Smooth muscle cell (in vitro differentiated cells): Measurements from ENCODE around the gene TRIM39. TPM values are rescaled to one million over a fixed set of nuclear protein-coding genes. Genes with fewer than 3 reads are reported as not detected.
A peak's percentile ranks its signal among the peaks of the same experiment; 100 is the strongest.
"Not testable (repeated sequence)": the region's sequence is repeated elsewhere in the genome, so short reads cannot be mapped to it uniquely, and the experiment has no call there.

Source experiments
- DNase-seq: peaks from one replicate; lab custom pipeline; 2025; ENCODE audit not compliant: unreplicated experiment; lab: John Stamatoyannopoulos, UW
- H2AFZ ChIP-seq: fragments of 200-600 bp; sonication (generic); 2 replicates; pipeline ENCODE4 v1.6.0; 2016; ENCODE audit warnings: antibody characterized with exemption, low read depth, mild to moderate bottlenecking
- H3F3A ChIP-seq: fragments of 200-600 bp; sonication (generic); 2 replicates; pipeline ENCODE4 v1.6.0; 2017; ENCODE audit warnings: antibody characterized with exemption, low read depth
- H3K27ac ChIP-seq: fragments of 200-600 bp; sonication (generic); 2 replicates; pipeline ENCODE4 v1.5.1; 2016; ENCODE audit warnings: low read depth, mild to moderate bottlenecking
- H3K27me3 ChIP-seq: fragments of 200-600 bp; sonication (generic); 2 replicates; pipeline ENCODE4 v1.6.1; 2016; ENCODE audit warnings: low read depth, mild to moderate bottlenecking
- H3K36me3 ChIP-seq: fragments of 200-600 bp; sonication (generic); 2 replicates; pipeline ENCODE4 v1.5.1; 2016; ENCODE audit warnings: low read depth
- H3K4me1 ChIP-seq: fragments of 200-600 bp; sonication (generic); 2 replicates; pipeline ENCODE4 v1.5.1; 2016; ENCODE audit warnings: low read depth
- H3K4me2 ChIP-seq: fragments of 200-600 bp; sonication (generic); 2 replicates; pipeline ENCODE4 v1.6.0; 2016; ENCODE audit warnings: mild to moderate bottlenecking
- H3K4me3 ChIP-seq: fragments of 200-600 bp; sonication (generic); 2 replicates; pipeline ENCODE4 v1.5.1; 2016; ENCODE audit warnings: mild to moderate bottlenecking
- H3K79me2 ChIP-seq: fragments of 200-600 bp; sonication (generic); 2 replicates; pipeline ENCODE4 v1.6.0; 2016; ENCODE audit warnings: low read depth, mild to moderate bottlenecking
- H3K9ac ChIP-seq: fragments of 200-600 bp; sonication (generic); 2 replicates; pipeline ENCODE4 v1.6.0; 2016; ENCODE audit warnings: low read depth
- H3K9me3 ChIP-seq: fragments of 200-600 bp; sonication (generic); replicated peaks from 2 replicates; pipeline ENCODE4 v1.5.1; 2016; ENCODE audit warnings: low read depth
- H4K20me1 ChIP-seq: fragments of 200-600 bp; sonication (generic); 2 replicates; pipeline ENCODE4 v1.6.0; 2016; ENCODE audit warnings: low read depth
- WGBS: methylation state at CpG from one replicate; pipeline ENCODE4 v1.1.7; 2016; ENCODE audit warnings: low lambda C conversion rate; 5-methylcytosine and 5-hydroxymethylcytosine counted together
- polyA plus RNA-seq: library from polyadenylated mRNA; unstranded; fragments of >200 nt; fragmentation: Nextera tagmentation; extraction: Ambion mirVana; gene quantifications from 2 replicates; pipeline ENCODE4 v1.2.1, GENCODE V29; 2016
- total RNA-seq: library from RNA; depleted of rRNA; stranded (reverse); fragments of >200 nt; gene quantifications from 2 replicates; pipeline ENCODE4 v1.2.3, GENCODE V29; 2014
- TF ChIP-seq, protein P1 (sequence below): fragments of 200-600 bp; sonication (generic); IDR thresholded peaks from 2 replicates; pipeline ENCODE4 v1.5.1; 2017; ENCODE audit warnings: borderline replicate concordance, mild to moderate bottlenecking, antibody characterized with exemption; ENCODE audit not compliant: insufficient read depth, poor library complexity, severe bottlenecking

TRIM39 gene
- 21.9 and 22.6 TPM in 2 replicates for total RNA-seq
- polyA plus RNA-seq: 12.4 and 14.5 TPM in 2 replicates

DNA sequence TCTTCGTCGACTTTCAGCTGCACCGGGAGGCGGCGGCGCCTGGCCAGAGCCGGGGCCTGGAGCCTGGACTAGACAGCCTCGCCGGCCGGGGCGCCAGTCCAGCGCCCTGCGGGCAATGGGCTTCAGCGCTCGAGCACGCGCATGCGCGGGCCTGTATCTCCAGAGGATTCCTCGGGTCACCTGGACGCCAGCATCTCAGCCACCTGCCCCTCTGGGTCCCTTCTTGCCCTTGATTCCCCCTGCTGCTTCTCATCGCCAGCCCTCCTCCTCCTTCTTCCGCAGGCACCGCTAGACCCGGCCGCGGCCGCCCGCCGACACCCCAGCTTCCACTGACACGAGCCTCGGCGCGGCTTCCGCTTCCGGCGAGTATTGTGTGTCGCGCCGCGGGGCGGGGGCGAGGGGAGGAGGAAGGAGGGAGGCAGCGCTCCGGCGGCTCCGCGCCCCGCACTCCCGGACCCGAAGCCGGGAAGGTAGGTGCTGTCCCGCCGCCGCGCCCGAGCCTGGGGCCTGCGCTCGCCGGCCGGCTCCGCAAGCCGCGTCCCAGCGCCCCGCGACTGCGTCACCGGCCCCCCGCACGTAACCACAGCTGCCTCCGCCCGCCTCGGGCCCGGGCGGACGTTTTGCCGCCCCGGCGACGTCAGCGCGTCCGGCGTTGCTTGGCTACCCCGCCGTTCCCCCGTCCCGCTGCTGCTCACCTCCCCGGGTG, at the start of gene TRIM39:
Gene TRIM39 (plus strand): TSS at position 402 of the 706 bp plus-strand sequence. CDS start 2,391 bp downstream, outside the sequence.
- under 1% methylated on average over 83 of the region's 90 CpGs for WGBS
- peak within 1 kb of the TSS; percentile 92 for H3K4me3 ChIP-seq

GRCh38 chr6:30280988-30281387, 45.7 kb upstream of the TRIM39 start:
- not testable (repeated sequence) for H3K9ac ChIP-seq, H3K4me1 ChIP-seq, H3K36me3 ChIP-seq, H4K20me1 ChIP-seq, H3K27ac ChIP-seq, H3K4me2 ChIP-seq, DNase-seq, H2AFZ ChIP-seq, H3K79me2 ChIP-seq, H3K27me3 ChIP-seq, H3K4me3 ChIP-seq, H3F3A ChIP-seq
- 97% methylated on average over 1 of the region's 1 CpG for WGBS
- H3K9me3 ChIP-seq: peaks cover 44% of the 10 kb centered on the region

More for the DNA sequence above, at the start of gene TRIM39:
- Histone ChIP-seq H3K4me1 (peaks cover 36% of the 10 kb centered on the region), H3K36me3 (peaks cover 3% of the 10 kb centered on the region), H4K20me1 (peaks cover 35% of the 10 kb centered on the region), H2AFZ (peak within 1 kb of the TSS; percentile 70), H3K27ac (peak within 1 kb of the TSS; percentile 100), H3K79me2 (peaks cover 41% of the 10 kb centered on the region), H3K9me3 (no peaks in the 10 kb centered on the region), H3K4me2 (peak within 1 kb of the TSS; percentile 98), H3F3A (peaks cover 4% of the 10 kb centered on the region), H3K27me3 (no peaks in the 10 kb centered on the region), H3K9ac (peak within 1 kb of the TSS; percentile 99)
- DNase-seq: peak; percentile 85
- TF ChIP-seq, protein P1, sequence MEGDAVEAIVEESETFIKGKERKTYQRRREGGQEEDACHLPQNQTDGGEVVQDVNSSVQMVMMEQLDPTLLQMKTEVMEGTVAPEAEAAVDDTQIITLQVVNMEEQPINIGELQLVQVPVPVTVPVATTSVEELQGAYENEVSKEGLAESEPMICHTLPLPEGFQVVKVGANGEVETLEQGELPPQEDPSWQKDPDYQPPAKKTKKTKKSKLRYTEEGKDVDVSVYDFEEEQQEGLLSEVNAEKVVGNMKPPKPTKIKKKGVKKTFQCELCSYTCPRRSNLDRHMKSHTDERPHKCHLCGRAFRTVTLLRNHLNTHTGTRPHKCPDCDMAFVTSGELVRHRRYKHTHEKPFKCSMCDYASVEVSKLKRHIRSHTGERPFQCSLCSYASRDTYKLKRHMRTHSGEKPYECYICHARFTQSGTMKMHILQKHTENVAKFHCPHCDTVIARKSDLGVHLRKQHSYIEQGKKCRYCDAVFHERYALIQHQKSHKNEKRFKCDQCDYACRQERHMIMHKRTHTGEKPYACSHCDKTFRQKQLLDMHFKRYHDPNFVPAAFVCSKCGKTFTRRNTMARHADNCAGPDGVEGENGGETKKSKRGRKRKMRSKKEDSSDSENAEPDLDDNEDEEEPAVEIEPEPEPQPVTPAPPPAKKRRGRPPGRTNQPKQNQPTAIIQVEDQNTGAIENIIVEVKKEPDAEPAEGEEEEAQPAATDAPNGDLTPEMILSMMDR: no peak

DNA sequence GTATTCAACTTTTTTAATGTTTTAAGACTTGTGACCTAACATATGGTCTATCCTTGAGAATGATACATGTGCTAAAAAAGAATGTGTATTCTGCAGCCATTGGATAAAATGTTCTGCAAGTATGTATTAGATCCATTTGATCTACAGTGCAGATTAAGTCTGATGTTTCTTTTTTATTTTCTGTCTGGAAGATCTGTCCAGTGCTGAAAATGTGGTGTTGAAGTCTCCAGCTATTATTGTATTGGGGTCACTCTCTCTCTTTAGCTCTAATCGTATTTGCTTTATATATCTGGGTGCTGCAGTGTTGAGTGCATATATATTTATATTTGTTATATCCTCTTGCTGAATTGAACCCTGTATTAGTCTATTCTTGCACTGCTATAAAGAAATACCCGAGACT, 44.2 kb upstream of the TRIM39 start:
- TF ChIP-seq, protein P1: no peak
- no peaks in the 10 kb centered on the region for H4K20me1 ChIP-seq
- H3K27ac ChIP-seq: no peak overlapping the region
- H3K9ac ChIP-seq: no peak overlapping the region
- DNase-seq: no peak
- H3K9me3 ChIP-seq: peaks cover 54% of the 10 kb centered on the region
- no peaks in the 10 kb centered on the region for H3K79me2 ChIP-seq
- no peak overlapping the region for H3K4me3 ChIP-seq
- H2AFZ ChIP-seq: no peak overlapping the region
- no peaks in the 10 kb centered on the region for H3K4me1 ChIP-seq
- WGBS: 92% methylated on average over 2 of the region's 2 CpGs
- no peak overlapping the region for H3K4me2 ChIP-seq
- H3K27me3 ChIP-seq: no peaks in the 10 kb centered on the region
- H3K36me3 ChIP-seq: no peaks in the 10 kb centered on the region
- H3F3A ChIP-seq: no peaks in the 10 kb centered on the region

GRCh38 chr6:30283761-30284160, 43.0 kb upstream of the TRIM39 start:
- Histone ChIP-seq H4K20me1 (no peaks in the 10 kb centered on the region), H3K4me3 (no peak overlapping the region), H3K9me3 (peaks cover 57% of the 10 kb centered on the region), H3K9ac (no peak overlapping the region), H3K27ac (no peak overlapping the region), H3K79me2 (no peaks in the 10 kb centered on the region), H3F3A (no peaks in the 10 kb centered on the region), H3K27me3 (no peaks in the 10 kb centered on the region), H3K36me3 (no peaks in the 10 kb centered on the region), H3K4me2 (no peak overlapping the region), H3K4me1 (no peaks in the 10 kb centered on the region), H2AFZ (no peak overlapping the region)
- TF ChIP-seq, protein P1: no peak
- DNase-seq: no peak
- WGBS: 100% methylated on average over 1 of the region's 1 CpG
